MCF 10A (cell line): ENCODE measurements around the gene GPC6. TPM values are rescaled to one million over a fixed set of nuclear protein-coding genes. Genes with fewer than 3 reads are reported as not detected.
A peak's percentile ranks its signal among the peaks of the same experiment; 100 is the strongest.

Source experiments
- BruUV-seq: library from RNA; stranded (reverse); fragments of 400-500 nt; replicated peaks from 2 replicates; lab custom pipeline; 2021; lab: Mats Ljungman, UMichigan
- CTCF ChIA-PET: fragments of 300-600 bp; sonication (Branson Sonifier 250); formaldehyde crosslinking; extraction: SDS; loops from one replicate; lab custom pipeline; 2021; ENCODE audit warnings: antibody characterized with exemption, inconsistent platforms; lab: Yijun Ruan, JAX
- POLR2A ChIA-PET: fragments of 300-600, 350-650 bp; sonication (Branson Sonifier 250); formaldehyde crosslinking; extraction: SDS; loops from one replicate; lab custom pipeline; 2020; ENCODE audit warnings: antibody characterized with exemption, inconsistent platforms; lab: Yijun Ruan, JAX
- DNase-seq: peaks from one replicate; pipeline ENCODE4 v3.0.0-alpha.2; 2018; ENCODE audit not compliant: unreplicated experiment
- H3K27ac Mint-ChIP-seq: one replicate; pipeline ENCODE4 v1.8.0; 2022; ENCODE audit warnings: mild to moderate bottlenecking, low read depth, mixed read lengths; ENCODE audit not compliant: unreplicated experiment
- H3K27me3 Mint-ChIP-seq: one replicate; pipeline ENCODE4 v1.8.0; 2022; ENCODE audit warnings: mixed read lengths; ENCODE audit not compliant: insufficient read depth, unreplicated experiment
- H3K36me3 Mint-ChIP-seq: one replicate; pipeline ENCODE4 v1.8.0; 2022; ENCODE audit warnings: mild to moderate bottlenecking, moderate library complexity, mixed read lengths; ENCODE audit not compliant: insufficient read depth, unreplicated experiment
- H3K4me1 Mint-ChIP-seq: one replicate; pipeline ENCODE4 v1.8.0; 2022; ENCODE audit warnings: mixed read lengths; ENCODE audit not compliant: insufficient read depth, unreplicated experiment
- H3K4me3 Mint-ChIP-seq: one replicate; pipeline ENCODE4 v1.8.0; 2022; ENCODE audit warnings: mild to moderate bottlenecking, moderate library complexity, mixed read lengths; ENCODE audit not compliant: unreplicated experiment
- H3K9me3 Mint-ChIP-seq: one replicate; pipeline ENCODE4 v1.8.0; 2022; ENCODE audit warnings: mixed read lengths; ENCODE audit not compliant: unreplicated experiment
- CTCF ChIP-seq: fragments of 200-600 bp; IDR thresholded peaks from one replicate; pipeline ENCODE4 v1.8.0; 2022; ENCODE audit warnings: antibody characterized with exemption, mild to moderate bottlenecking; ENCODE audit not compliant: unreplicated experiment
- intact Hi-C: fragments of 100-400 bp; cut with micrococcal nuclease; formaldehyde crosslinking; loops from 2 replicates; pipeline ENCODE4 v1.14.1; 2022
- total RNA-seq: library from RNA; stranded (reverse); gene quantifications from 2 replicates; pipeline ENCODE4 v1.2.3, GENCODE V29; 2022

The GPC6 gene
- total RNA-seq, 1 experiment from 2014 or later, result 8.4 TPM

- H3K27me3 Mint-ChIP-seq, result no peaks in the 10 kb centered on the region
- no peak for TF ChIP-seq CTCF
- no peaks in the 10 kb centered on the region for H3K36me3 Mint-ChIP-seq
- no peaks in the 10 kb centered on the region for H3K4me1 Mint-ChIP-seq
- CTCF ChIA-PET, result interaction anchor here (0.6 kb wide), 3 partner anchors 23 to 182 kb away, joined by 3 to 5 read pairs (median 3); no protein-coding TSS in a partner anchor
- POLR2A ChIA-PET, result interaction anchor here (0.5 kb wide), 2 partner anchors 112 to 518 kb away, joined by 3 read pairs; no protein-coding TSS in a partner anchor
- intact Hi-C loops, result no loop called here
- no peak overlapping the region for H3K27ac Mint-ChIP-seq
- H3K9me3 Mint-ChIP-seq, result peaks cover 17% of the 10 kb centered on the region
- H3K4me3 Mint-ChIP-seq, result no peak overlapping the region
- DNase-seq, result no peak
- BruUV-seq, result no TSS peak
Measured at GRCh38 chr13:94109715-94110374, 883.2 kb downstream of the GPC6 start.

GRCh38 chr13:94112227-94112626 is 885.6 kb downstream of the GPC6 start:
- Mint-ChIP-seq H3K4me3 (no peak overlapping the region), H3K27ac (no peak overlapping the region), H3K4me1 (no peaks in the 10 kb centered on the region), H3K27me3 (no peaks in the 10 kb centered on the region), H3K9me3 (no peaks in the 10 kb centered on the region), H3K36me3 (no peaks in the 10 kb centered on the region)
- POLR2A ChIA-PET, result interaction anchor here (0.8 to 1.5 kb wide), 3 partner anchors 9 to 746 kb away, joined by 3 read pairs; no protein-coding TSS in a partner anchor
- intact Hi-C loops, result loop anchor here (1.0 kb wide), 1 partner anchor 884 kb away; no protein-coding TSS in a partner anchor
- CTCF ChIA-PET, result interaction anchor here (0.6 to 1.4 kb wide), 6 partner anchors 13 to 1382 kb away, joined by 3 to 9 read pairs (median 3); no protein-coding TSS in a partner anchor
- BruUV-seq, result no TSS peak
- TF ChIP-seq CTCF, result no peak
- DNase-seq, result peak; percentile 73

GRCh38 chr13:94112731-94113130 is 886.1 kb downstream of the GPC6 start:
- DNase-seq, result no peak
- intact Hi-C loops, result loop anchor here (1.0 kb wide), 1 partner anchor 884 kb away; no protein-coding TSS in a partner anchor
- H3K4me1 Mint-ChIP-seq, result no peaks in the 10 kb centered on the region
- H3K9me3 Mint-ChIP-seq, result no peaks in the 10 kb centered on the region
- CTCF ChIA-PET, result interaction anchor here (0.6 to 1.4 kb wide), 6 partner anchors 13 to 1381 kb away, joined by 3 to 6 read pairs (median 3); no protein-coding TSS in a partner anchor
- no TSS peak for BruUV-seq
- no peak overlapping the region for H3K4me3 Mint-ChIP-seq
- TF ChIP-seq CTCF, result no peak
- POLR2A ChIA-PET, result interaction anchor here (0.8 to 1.5 kb wide), 3 partner anchors 9 to 747 kb away, joined by 3 read pairs; no protein-coding TSS in a partner anchor
- no peaks in the 10 kb centered on the region for H3K27me3 Mint-ChIP-seq
- no peaks in the 10 kb centered on the region for H3K36me3 Mint-ChIP-seq
- no peak overlapping the region for H3K27ac Mint-ChIP-seq

- Mint-ChIP-seq H3K9me3 (no peaks in the 10 kb centered on the region), H3K4me1 (no peaks in the 10 kb centered on the region), H3K27ac (no peak overlapping the region), H3K27me3 (no peaks in the 10 kb centered on the region), H3K36me3 (no peaks in the 10 kb centered on the region), H3K4me3 (no peak overlapping the region)
- no peak for DNase-seq
- ChIA-PET CTCF (interaction anchor here (0.6 to 1.7 kb wide), 6 partner anchors 18 to 1976 kb away, joined by 3 to 6 read pairs (median 3); no protein-coding TSS in a partner anchor), POLR2A (interaction anchor here (1.1 to 1.5 kb wide), 2 partner anchors 8 to 747 kb away, joined by 3 read pairs; no protein-coding TSS in a partner anchor)
- TF ChIP-seq CTCF, result no peak
- intact Hi-C loops, result no loop called here
- no TSS peak for BruUV-seq
Measured at GRCh38 chr13:94113245-94113644, 886.6 kb downstream of the GPC6 start.
